ENCODE results near the gene RPIA. TPM values are rescaled to one million over a fixed set of nuclear protein-coding genes. Genes with fewer than 3 reads are reported as not detected.
"Not testable (repeated sequence)": the region's sequence is repeated elsewhere in the genome, so short reads cannot be mapped to it uniquely, and the experiment has no call there.

The RPIA gene
- total RNA-seq, 2 experiments from 2014 or later = 42.1 to 54.4 TPM

DNA sequence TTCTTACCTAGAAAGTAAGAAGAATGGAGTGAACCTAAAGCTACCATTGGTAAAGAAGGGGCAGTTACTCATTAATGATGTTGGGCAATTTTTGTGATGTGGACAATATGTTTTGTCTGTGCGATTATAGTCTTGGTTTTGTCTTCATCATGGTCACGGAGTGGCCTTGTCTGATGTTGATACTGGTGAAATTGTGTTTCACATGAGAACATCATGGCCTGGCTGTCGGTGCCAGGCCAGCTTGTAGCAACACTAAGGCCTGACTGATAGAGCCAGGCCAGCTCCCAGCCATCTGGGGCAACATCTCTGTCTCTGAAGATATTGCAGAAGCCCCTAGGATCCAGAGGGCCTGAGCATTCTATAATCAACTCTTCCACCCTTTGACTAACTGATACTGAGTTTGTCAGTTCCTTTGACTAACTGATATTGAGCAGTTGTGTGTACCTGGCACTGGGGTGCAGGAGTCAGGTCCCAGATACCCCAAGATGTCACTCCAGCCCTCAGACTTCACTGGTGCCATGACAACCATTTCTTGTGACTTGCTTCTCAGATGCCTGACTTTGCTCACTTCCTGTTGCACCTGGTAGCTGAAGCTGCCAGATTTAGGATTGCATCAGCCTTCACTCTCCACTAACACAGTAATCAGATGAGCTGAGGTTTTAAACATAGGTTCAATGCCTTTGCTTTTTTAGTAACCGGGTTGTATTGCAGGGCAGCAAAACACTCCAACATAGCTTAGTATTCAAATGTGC, 62.5 kb downstream of the RPIA start:
- Mint-ChIP-seq H3K4me3 (no peak overlapping the region), H3K27me3 (no peaks in the 10 kb centered on the region), H3K36me3 (peaks cover 46% of the 10 kb centered on the region), H3K9me3 (ENCODE audit: low read depth) (peaks cover 8% of the 10 kb centered on the region), H3K4me1 (peaks cover 14% of the 10 kb centered on the region), H3K27ac (peak overlapping the region; percentile 89)
- ATAC-seq (peak; percentile 85), DNase-seq (peak; percentile 65)
- CTCF ChIA-PET = interaction anchor here (0.6 to 1.4 kb wide), 2 partner anchors 14 to 62 kb away, joined by 3 to 7 read pairs; no protein-coding TSS in a partner anchor

GRCh38 chr2:88754585-88755320, 63.3 kb downstream of the RPIA start:
- H3K4me3 Mint-ChIP-seq = no peak overlapping the region
- H3K36me3 Mint-ChIP-seq = peaks cover 46% of the 10 kb centered on the region
- no peak for ATAC-seq
- no peaks in the 10 kb centered on the region for H3K27me3 Mint-ChIP-seq
- peak overlapping the region; percentile 89 for H3K27ac Mint-ChIP-seq
- no peak for DNase-seq
- peaks cover 8% of the 10 kb centered on the region for H3K9me3 Mint-ChIP-seq (ENCODE audit: low read depth)
- peaks cover 14% of the 10 kb centered on the region for H3K4me1 Mint-ChIP-seq
- CTCF ChIA-PET = interaction anchor here (0.6 to 1.4 kb wide), 2 partner anchors 15 to 63 kb away, joined by 3 to 7 read pairs; no protein-coding TSS in a partner anchor

DNA sequence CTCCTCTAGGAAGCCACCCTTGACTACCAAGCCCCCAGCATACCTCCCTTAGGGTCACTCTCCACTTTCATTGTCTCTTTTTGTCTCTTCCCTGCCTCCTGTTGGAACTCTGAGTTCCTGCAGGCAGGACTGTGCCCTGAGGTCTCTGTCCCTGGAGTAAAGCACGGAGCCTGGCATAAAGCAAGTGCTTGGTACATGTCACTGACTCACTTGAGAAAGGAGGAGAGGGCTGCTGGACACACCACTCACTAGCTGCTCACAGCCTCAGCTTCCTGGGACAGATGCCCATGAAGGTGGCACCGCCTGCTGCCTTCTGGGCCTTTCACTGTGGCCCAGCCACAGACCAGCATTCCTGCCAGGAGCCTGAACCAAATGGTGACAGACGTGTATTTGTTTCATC, 64.4 kb downstream of the RPIA start:
- H3K27ac Mint-ChIP-seq = peak overlapping the region; percentile 49
- H3K4me3 Mint-ChIP-seq = no peak overlapping the region
- H3K36me3 Mint-ChIP-seq = peaks cover 42% of the 10 kb centered on the region
- no peak for DNase-seq
- CTCF ChIA-PET = no interaction called here
- no peak for ATAC-seq
- peaks cover 14% of the 10 kb centered on the region for H3K4me1 Mint-ChIP-seq
- H3K9me3 Mint-ChIP-seq (ENCODE audit: low read depth) = peaks cover 8% of the 10 kb centered on the region
- H3K27me3 Mint-ChIP-seq = peaks cover 2% of the 10 kb centered on the region

GRCh38 chr2:88757025-88757424, 65.6 kb downstream of the RPIA start:
- H3K9me3 Mint-ChIP-seq (ENCODE audit: low read depth) = peaks cover 8% of the 10 kb centered on the region
- peaks cover 14% of the 10 kb centered on the region for H3K4me1 Mint-ChIP-seq
- peaks cover 32% of the 10 kb centered on the region for H3K36me3 Mint-ChIP-seq
- no peak overlapping the region for H3K4me3 Mint-ChIP-seq
- H3K27me3 Mint-ChIP-seq = peaks cover 2% of the 10 kb centered on the region
- H3K27ac Mint-ChIP-seq = no peak overlapping the region
- DNase-seq (no peak), ATAC-seq (no peak)
- CTCF ChIA-PET = no interaction called here

GRCh38 chr2:88758702-88759101, 67.2 kb downstream of the RPIA start:
- CTCF ChIA-PET, DNase-seq, ATAC-seq: not testable (repeated sequence)

GRCh38 chr2:88760819-88761598, 69.5 kb downstream of the RPIA start:
- no peak for ATAC-seq

More at GRCh38 chr2:88758702-88759101, 67.2 kb downstream of the RPIA start:
- Mint-ChIP-seq H3K27me3 (peaks cover 13% of the 10 kb centered on the region), H3K4me1 (peaks cover 13% of the 10 kb centered on the region), H3K36me3 (peaks cover 17% of the 10 kb centered on the region)
- H3K27ac Mint-ChIP-seq; H3K4me3 Mint-ChIP-seq; H3K9me3 Mint-ChIP-seq (ENCODE audit: low read depth): not testable (repeated sequence)

GRCh38 chr2:88764141-88764849, 72.8 kb downstream of the RPIA start:
- DNase-seq (no peak), ATAC-seq (no peak)
- H3K4me1 Mint-ChIP-seq = peaks cover 3% of the 10 kb centered on the region
- no peaks in the 10 kb centered on the region for H3K9me3 Mint-ChIP-seq (ENCODE audit: low read depth)
- no peak overlapping the region for H3K4me3 Mint-ChIP-seq
- H3K36me3 Mint-ChIP-seq = no peaks in the 10 kb centered on the region
- peaks cover 39% of the 10 kb centered on the region for H3K27me3 Mint-ChIP-seq
- CTCF ChIA-PET = no interaction called here
- H3K27ac Mint-ChIP-seq = no peak overlapping the region

More at GRCh38 chr2:88760819-88761598, 69.5 kb downstream of the RPIA start:
- H3K4me1 Mint-ChIP-seq = peaks cover 3% of the 10 kb centered on the region
- CTCF ChIA-PET = interaction anchor here (0.6 to 1.2 kb wide), 3 partner anchors 9 to 719 kb away, joined by 3 to 4 read pairs (median 3); no protein-coding TSS in a partner anchor
- H3K27ac Mint-ChIP-seq = no peak overlapping the region
- H3K9me3 Mint-ChIP-seq (ENCODE audit: low read depth) = peaks cover 8% of the 10 kb centered on the region
- H3K4me3 Mint-ChIP-seq = no peak overlapping the region
- H3K36me3 Mint-ChIP-seq = peaks cover 9% of the 10 kb centered on the region
- H3K27me3 Mint-ChIP-seq = peaks cover 28% of the 10 kb centered on the region
- DNase-seq = no peak

- Mint-ChIP-seq H3K9me3 (ENCODE audit: low read depth) (no peaks in the 10 kb centered on the region), H3K36me3 (no peaks in the 10 kb centered on the region), H3K4me1 (peaks cover 3% of the 10 kb centered on the region), H3K27ac (no peak overlapping the region), H3K27me3 (peaks cover 39% of the 10 kb centered on the region), H3K4me3 (no peak overlapping the region)
- ATAC-seq = no peak
- DNase-seq = no peak
- CTCF ChIA-PET = no interaction called here
Observed at GRCh38 chr2:88764850-88765153, 73.3 kb downstream of the RPIA start.

DNA sequence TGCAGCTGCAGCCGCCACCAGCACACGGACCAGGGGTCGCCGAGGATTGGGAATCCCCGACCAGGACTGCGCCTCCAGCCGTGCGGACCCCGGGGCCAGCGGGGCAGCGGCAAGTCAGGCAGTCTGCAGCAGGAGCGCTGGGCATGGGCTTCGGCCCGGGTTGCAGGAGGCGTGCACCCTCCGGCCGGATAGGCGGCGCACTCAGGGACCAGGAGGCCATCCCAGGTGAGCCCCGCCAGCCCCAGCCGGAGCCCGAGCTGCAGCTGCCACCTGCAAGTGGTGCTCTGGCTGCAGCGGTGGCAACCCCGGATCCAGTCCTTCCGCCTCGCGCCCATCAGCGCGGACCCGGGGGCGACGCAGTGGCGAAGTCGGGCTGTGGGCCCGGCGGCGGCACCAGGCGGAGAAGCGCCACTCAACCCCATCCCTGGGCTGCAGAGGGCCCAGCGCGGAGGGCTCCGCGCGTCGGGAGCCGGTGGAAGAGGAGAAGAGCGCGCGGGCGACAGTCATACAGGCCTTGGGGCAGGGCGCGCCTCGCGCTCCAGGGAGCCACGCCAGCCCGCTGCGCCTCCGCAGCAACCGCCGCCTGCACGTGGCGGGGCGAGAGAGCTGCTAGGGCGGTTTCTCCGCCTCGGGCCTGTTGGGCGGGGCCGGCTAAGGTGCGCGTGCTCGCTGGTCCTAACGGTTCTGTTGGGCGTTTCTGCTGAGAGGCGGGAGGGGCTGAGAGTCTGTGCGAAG, 73.8 kb downstream of the RPIA start:
- Mint-ChIP-seq H3K4me3 (peak overlapping the region; percentile 52), H3K27me3 (peaks cover 43% of the 10 kb centered on the region), H3K4me1 (peaks cover 3% of the 10 kb centered on the region), H3K9me3 (ENCODE audit: low read depth) (no peaks in the 10 kb centered on the region), H3K27ac (no peak overlapping the region), H3K36me3 (no peaks in the 10 kb centered on the region)
- DNase-seq = peak; percentile 53
- peak; percentile 49 for ATAC-seq
- CTCF ChIA-PET = no interaction called here

GRCh38 chr2:88765889-88766481, 74.5 kb downstream of the RPIA start:
- Mint-ChIP-seq H3K4me3 (peak overlapping the region; percentile 52), H3K27me3 (peaks cover 42% of the 10 kb centered on the region)
- H3K27ac Mint-ChIP-seq; DNase-seq; ATAC-seq; H3K4me1 Mint-ChIP-seq; H3K9me3 Mint-ChIP-seq (ENCODE audit: low read depth); CTCF ChIA-PET; H3K36me3 Mint-ChIP-seq: not testable (repeated sequence)

GRCh38 chr2:88770016-88770415, 78.5 kb downstream of the RPIA start:
- no peak overlapping the region for H3K4me3 Mint-ChIP-seq
- CTCF ChIA-PET = no interaction called here
- no peak for ATAC-seq

More at GRCh38 chr2:88770016-88770415, 78.5 kb downstream of the RPIA start:
- Mint-ChIP-seq H3K4me1 (peaks cover 3% of the 10 kb centered on the region), H3K27me3 (peaks cover 33% of the 10 kb centered on the region), H3K9me3 (ENCODE audit: low read depth) (peaks cover 4% of the 10 kb centered on the region), H3K36me3 (no peaks in the 10 kb centered on the region), H3K27ac (no peak overlapping the region)
- DNase-seq = no peak
